ENCODE results near the gene RHBDD1. TPM values are rescaled to one million over a fixed set of nuclear protein-coding genes. Genes with fewer than 3 reads are reported as not detected.

RHBDD1 gene
- total RNA-seq, 1 donor from 2014 or later: 31.3 TPM

- no peak overlapping the region for H3K4me2 ChIP-seq (ENCODE audit: low read length)
- H3K4me1 ChIP-seq (ENCODE audit: insufficient read depth, low read length): peaks cover 13% of the 10 kb centered on the region
- TF ChIP-seq EZH2 (IDR thresholded peaks at IDR 0.05; ENCODE audit: insufficient read depth, low read length): no peak
- no peak for TF ChIP-seq CTCF (IDR thresholded peaks at IDR 0.05; ENCODE audit: insufficient read depth, low read depth, low read length)
- DNase-seq (ENCODE audit: low read depth) (no peak), FAIRE-seq (no peak)
- Mint-ChIP-seq H3K27me3 (ENCODE audit: low read depth, unreplicated experiment) (no peaks in the 10 kb centered on the region), H3K27ac (ENCODE audit: unreplicated experiment) (no peak overlapping the region), H3K9me3 (ENCODE audit: unreplicated experiment) (peaks cover 7% of the 10 kb centered on the region), H3K36me3 (ENCODE audit: low read depth, unreplicated experiment) (peaks cover 25% of the 10 kb centered on the region), H3K4me1 (ENCODE audit: low read depth, unreplicated experiment) (peaks cover 5% of the 10 kb centered on the region), H3K4me3 (ENCODE audit: unreplicated experiment) (no peak overlapping the region)
- no peak overlapping the region for H3K9ac ChIP-seq (ENCODE audit: low read length)
- no peaks in the 10 kb centered on the region for H3K27me3 ChIP-seq (ENCODE audit: insufficient read depth, low read length)
- no peaks in the 10 kb centered on the region for H3K79me2 ChIP-seq (ENCODE audit: insufficient read depth, low read length)
- H4K20me1 ChIP-seq (ENCODE audit: insufficient read depth, low read length): no peaks in the 10 kb centered on the region
- no peaks in the 10 kb centered on the region for H3K9me3 ChIP-seq (ENCODE audit: insufficient read depth, low read depth, low read length)
- no peak overlapping the region for H2AFZ ChIP-seq (ENCODE audit: low read depth, low read length)
- H3K36me3 ChIP-seq (ENCODE audit: insufficient read depth, low read length): no peaks in the 10 kb centered on the region
- H3K4me3 ChIP-seq (ENCODE audit: insufficient read depth, low read depth, low read length): no peak overlapping the region
- no peak overlapping the region for H3K27ac ChIP-seq (ENCODE audit: low read depth, low read length)
Observed at GRCh38 chr2:227000123-227000522, 164.3 kb downstream of the RHBDD1 start.

GRCh38 chr2:227004482-227004881 is 168.6 kb downstream of the RHBDD1 start:
- no peaks in the 10 kb centered on the region for H3K27me3 ChIP-seq (ENCODE audit: insufficient read depth, low read length)
- H3K36me3 ChIP-seq (ENCODE audit: insufficient read depth, low read length): no peaks in the 10 kb centered on the region
- no peaks in the 10 kb centered on the region for H4K20me1 ChIP-seq (ENCODE audit: insufficient read depth, low read length)
- peaks cover 6% of the 10 kb centered on the region for H3K9me3 Mint-ChIP-seq (ENCODE audit: unreplicated experiment)
- H3K4me1 ChIP-seq (ENCODE audit: insufficient read depth, low read length): no peaks in the 10 kb centered on the region
- DNase-seq (ENCODE audit: low read depth) (no peak), FAIRE-seq (no peak)
- H3K9me3 ChIP-seq (ENCODE audit: insufficient read depth, low read depth, low read length): no peaks in the 10 kb centered on the region
- no peak overlapping the region for H2AFZ ChIP-seq (ENCODE audit: low read depth, low read length)
- no peak overlapping the region for H3K4me3 ChIP-seq (ENCODE audit: insufficient read depth, low read depth, low read length)
- TF ChIP-seq EZH2 (IDR thresholded peaks at IDR 0.05; ENCODE audit: insufficient read depth, low read length): no peak
- H3K79me2 ChIP-seq (ENCODE audit: insufficient read depth, low read length): no peaks in the 10 kb centered on the region
- H3K27ac ChIP-seq (ENCODE audit: low read depth, low read length): no peak overlapping the region
- no peaks in the 10 kb centered on the region for H3K4me1 Mint-ChIP-seq (ENCODE audit: low read depth, unreplicated experiment)
- peaks cover 16% of the 10 kb centered on the region for H3K36me3 Mint-ChIP-seq (ENCODE audit: low read depth, unreplicated experiment)
- H3K27me3 Mint-ChIP-seq (ENCODE audit: low read depth, unreplicated experiment): no peaks in the 10 kb centered on the region
- H3K4me2 ChIP-seq (ENCODE audit: low read length): no peak overlapping the region
- H3K9ac ChIP-seq (ENCODE audit: low read length): no peak overlapping the region
- H3K4me3 Mint-ChIP-seq (ENCODE audit: unreplicated experiment): no peak overlapping the region
- H3K27ac Mint-ChIP-seq (ENCODE audit: unreplicated experiment): no peak overlapping the region

- Mint-ChIP-seq H3K4me3 (ENCODE audit: unreplicated experiment) (no peak overlapping the region), H3K27me3 (ENCODE audit: low read depth, unreplicated experiment) (no peaks in the 10 kb centered on the region), H3K4me1 (ENCODE audit: low read depth, unreplicated experiment) (no peaks in the 10 kb centered on the region), H3K36me3 (ENCODE audit: low read depth, unreplicated experiment) (peaks cover 4% of the 10 kb centered on the region), H3K27ac (ENCODE audit: unreplicated experiment) (no peak overlapping the region), H3K9me3 (ENCODE audit: unreplicated experiment) (peaks cover 11% of the 10 kb centered on the region)
- Histone ChIP-seq H3K36me3 (ENCODE audit: insufficient read depth, low read length) (no peaks in the 10 kb centered on the region), H2AFZ (ENCODE audit: low read depth, low read length) (no peak overlapping the region), H3K4me2 (ENCODE audit: low read length) (no peak overlapping the region), H3K27ac (ENCODE audit: low read depth, low read length) (no peak overlapping the region), H4K20me1 (ENCODE audit: insufficient read depth, low read length) (no peaks in the 10 kb centered on the region), H3K79me2 (ENCODE audit: insufficient read depth, low read length) (no peaks in the 10 kb centered on the region), H3K9ac (ENCODE audit: low read length) (no peak overlapping the region), H3K4me3 (ENCODE audit: insufficient read depth, low read depth, low read length) (no peak overlapping the region), H3K9me3 (ENCODE audit: insufficient read depth, low read depth, low read length) (peaks cover 6% of the 10 kb centered on the region), H3K27me3 (ENCODE audit: insufficient read depth, low read length) (no peaks in the 10 kb centered on the region), H3K4me1 (ENCODE audit: insufficient read depth, low read length) (no peaks in the 10 kb centered on the region)
- no peak for DNase-seq (ENCODE audit: low read depth)
- FAIRE-seq: no peak
- TF ChIP-seq CTCF (IDR thresholded peaks at IDR 0.05; ENCODE audit: insufficient read depth, low read depth, low read length) (no peak), EZH2 (IDR thresholded peaks at IDR 0.05; ENCODE audit: insufficient read depth, low read length) (no peak)
Observed at GRCh38 chr2:227006189-227006897, 170.5 kb downstream of the RHBDD1 start.
